SKM-1 treated with dmso at 0.1 percent for 144 hours (cell line): Measurements from ENCODE around the gene LDHAL6B.
A peak's percentile ranks its signal among the peaks of the same experiment; 100 is the strongest.
"Not testable (repeated sequence)": the region's sequence is repeated elsewhere in the genome, so short reads cannot be mapped to it uniquely, and the experiment has no call there.

Source experiments
- DNase-seq: peaks from one replicate; lab custom pipeline; 2025; ENCODE audit not compliant: unreplicated experiment; lab: John Stamatoyannopoulos, UW

Gene LDHAL6B

DNA sequence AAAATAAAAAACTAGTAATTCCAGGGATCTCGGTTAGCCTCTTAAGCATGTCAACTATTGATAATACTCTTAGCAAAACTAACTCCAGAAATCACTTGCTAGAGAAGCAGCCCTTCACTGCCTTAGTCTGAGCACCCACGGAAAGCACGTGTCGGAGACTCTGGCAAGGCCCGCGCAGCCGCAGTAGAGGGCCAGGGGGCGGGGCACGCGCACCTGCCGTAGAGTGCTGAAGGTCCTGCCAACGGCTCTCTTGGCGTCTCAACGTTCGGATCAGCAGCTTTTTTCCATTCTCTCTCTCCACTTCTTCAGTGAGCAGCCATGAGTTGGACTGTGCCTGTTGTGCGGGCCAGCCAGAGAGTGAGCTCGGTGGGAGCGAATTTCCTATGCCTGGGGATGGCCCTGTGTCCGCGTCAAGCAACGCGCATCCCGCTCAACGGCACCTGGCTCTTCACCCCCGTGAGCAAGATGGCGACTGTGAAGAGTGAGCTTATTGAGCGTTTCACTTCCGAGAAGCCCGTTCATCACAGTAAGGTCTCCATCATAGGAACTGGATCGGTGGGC, at the start of gene LDHAL6B:
TSS of gene LDHAL6B (plus strand) at position 221 of the 561 bp plus-strand sequence. CDS start at position 319, 98 bp downstream.
- no peak for DNase-seq

- DNase-seq, result no peak
Measured at GRCh38 chr15:59157396-59157795, 49.2 kb upstream of the LDHAL6B start.

DNA sequence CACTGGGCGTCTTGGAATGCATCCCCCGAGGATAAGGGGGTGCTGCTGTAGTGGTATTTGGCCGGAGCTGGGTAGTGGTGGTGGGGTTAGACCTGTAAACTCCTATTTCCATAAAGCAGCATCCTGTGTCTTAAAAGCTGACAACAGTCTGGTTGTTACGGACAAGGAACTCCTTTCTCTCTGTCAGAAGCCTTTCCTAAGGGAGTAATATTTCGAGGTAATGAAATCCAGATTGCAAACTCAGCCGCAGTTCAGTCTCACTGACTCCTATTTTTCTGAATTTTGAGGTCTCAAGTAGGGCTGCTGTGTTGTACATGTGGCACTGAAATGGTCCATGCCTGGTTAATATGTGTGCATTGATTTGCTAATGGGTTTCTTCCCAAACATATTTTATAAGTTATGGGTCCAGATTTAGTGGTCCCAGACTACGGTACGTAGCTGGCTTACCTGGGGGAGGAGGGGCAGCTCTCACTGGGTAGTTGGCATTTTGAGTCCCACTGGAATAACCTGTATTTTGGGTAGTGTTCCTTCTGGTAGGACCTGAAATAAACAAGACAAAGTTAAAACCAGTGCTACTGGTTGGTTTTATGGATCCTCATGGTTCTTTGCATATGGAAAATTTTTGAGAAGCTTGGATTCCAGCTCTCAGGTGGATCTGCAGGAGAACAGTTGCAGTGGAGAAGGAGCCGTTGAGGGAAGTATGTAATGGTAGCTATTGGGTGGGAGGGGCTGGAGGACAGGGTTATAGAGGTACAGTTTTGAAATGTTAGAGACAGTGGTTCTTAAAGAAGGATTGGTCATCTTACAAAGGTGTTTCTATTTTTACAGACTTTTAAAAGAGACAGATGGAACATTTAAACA, 48.6 kb upstream of the LDHAL6B start:
- no peak for DNase-seq

- DNase-seq, result peak; percentile 43
Measured at GRCh38 chr15:59158701-59159034, 48.0 kb upstream of the LDHAL6B start.

- DNase-seq, result peak; percentile 28
Measured at GRCh38 chr15:59159210-59159609, 47.4 kb upstream of the LDHAL6B start.

GRCh38 chr15:59160880-59161593, 45.6 kb upstream of the LDHAL6B start:
- peak; percentile 5 for DNase-seq

DNA sequence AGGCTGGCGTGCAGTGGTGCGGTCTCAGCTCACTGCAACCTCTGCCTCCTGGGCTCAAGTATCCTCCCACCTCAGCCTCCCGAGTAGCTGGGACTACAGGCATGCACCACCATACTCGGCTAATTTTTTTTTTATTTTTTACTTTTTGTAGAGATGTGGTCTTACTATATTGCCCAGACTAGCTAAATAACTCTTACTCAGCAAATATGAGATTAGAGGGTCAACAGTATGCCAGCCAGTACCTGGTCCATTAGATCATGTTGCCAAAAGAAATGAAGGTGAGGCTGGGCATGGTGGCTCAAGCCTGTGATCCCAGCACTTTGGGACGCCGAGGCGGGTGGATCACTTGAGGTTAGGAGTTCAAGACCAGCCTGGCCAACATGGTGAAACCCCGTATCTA, 44.6 kb upstream of the LDHAL6B start:
- DNase-seq, result not testable (repeated sequence)

- DNase-seq, result peak; percentile 22
Measured at GRCh38 chr15:59165726-59166125, 40.9 kb upstream of the LDHAL6B start.

- DNase-seq, result no peak
Measured at GRCh38 chr15:59166166-59166565, 40.5 kb upstream of the LDHAL6B start.

- no peak for DNase-seq
Measured at GRCh38 chr15:59166601-59167265, 39.9 kb upstream of the LDHAL6B start.

DNA sequence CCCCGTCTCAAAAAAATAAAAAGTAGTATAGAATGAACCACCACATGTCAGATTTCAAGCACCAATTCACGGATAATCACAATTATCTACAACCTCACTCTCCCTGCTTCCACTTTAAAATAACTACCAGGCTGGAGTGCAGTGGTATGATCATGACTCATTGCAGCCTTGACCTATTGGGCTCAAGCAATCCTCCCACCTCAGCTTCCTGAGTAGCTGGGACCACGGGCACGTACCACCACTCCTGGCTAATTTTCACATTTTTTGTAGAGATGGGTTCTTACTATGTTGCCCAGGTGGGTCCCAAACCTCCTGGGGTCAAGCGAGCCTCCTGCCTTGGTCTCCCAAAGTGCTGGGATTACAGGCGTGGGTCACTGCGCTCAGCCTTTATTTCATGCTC, 38.1 kb upstream of the LDHAL6B start:
- DNase-seq, result no peak

- DNase-seq, result no peak
Measured at GRCh38 chr15:59169251-59169708, 37.4 kb upstream of the LDHAL6B start.

DNA sequence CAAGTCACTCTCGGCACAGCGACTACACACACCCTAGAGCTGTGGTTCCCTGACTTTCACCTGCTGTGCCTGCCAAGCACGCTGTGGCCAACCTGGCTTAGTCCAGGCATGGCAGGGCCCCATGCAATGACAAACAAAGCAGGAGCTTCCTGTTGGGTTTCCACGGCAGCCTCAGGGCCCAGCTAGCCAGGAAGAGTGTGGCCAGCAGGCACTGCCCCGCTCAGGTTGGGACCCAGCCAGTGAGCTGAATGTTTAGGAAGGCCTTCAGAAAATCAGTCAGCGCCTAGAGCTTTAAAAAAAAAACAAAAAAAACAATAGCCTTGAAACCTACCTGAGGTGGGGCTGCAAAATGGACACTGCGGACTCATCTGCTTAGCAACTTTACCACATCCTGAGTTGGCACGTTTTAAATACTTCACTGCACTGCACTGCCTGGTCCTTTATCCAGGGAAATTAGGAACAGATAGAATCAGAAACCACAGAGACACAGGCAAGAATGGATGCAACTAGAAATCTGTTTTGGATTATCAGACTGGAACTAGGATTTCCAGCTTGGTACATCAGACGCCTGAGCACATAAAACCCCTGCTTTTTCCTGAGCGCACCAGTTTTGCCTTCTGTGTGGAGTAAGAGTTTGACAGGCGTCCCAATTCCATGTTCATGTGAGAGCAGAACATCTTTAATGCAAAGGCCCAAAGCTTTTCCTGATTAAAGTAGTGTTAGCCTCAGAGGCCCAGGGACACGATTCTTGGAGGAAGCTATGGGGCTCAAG, 36.2 kb upstream of the LDHAL6B start:
- DNase-seq, result no peak

GRCh38 chr15:59171067-59171397, 35.6 kb upstream of the LDHAL6B start:
- no peak for DNase-seq

GRCh38 chr15:59172289-59172901, 34.2 kb upstream of the LDHAL6B start:
- DNase-seq, result no peak

GRCh38 chr15:59173194-59173593, 33.4 kb upstream of the LDHAL6B start:
- no peak for DNase-seq

DNA sequence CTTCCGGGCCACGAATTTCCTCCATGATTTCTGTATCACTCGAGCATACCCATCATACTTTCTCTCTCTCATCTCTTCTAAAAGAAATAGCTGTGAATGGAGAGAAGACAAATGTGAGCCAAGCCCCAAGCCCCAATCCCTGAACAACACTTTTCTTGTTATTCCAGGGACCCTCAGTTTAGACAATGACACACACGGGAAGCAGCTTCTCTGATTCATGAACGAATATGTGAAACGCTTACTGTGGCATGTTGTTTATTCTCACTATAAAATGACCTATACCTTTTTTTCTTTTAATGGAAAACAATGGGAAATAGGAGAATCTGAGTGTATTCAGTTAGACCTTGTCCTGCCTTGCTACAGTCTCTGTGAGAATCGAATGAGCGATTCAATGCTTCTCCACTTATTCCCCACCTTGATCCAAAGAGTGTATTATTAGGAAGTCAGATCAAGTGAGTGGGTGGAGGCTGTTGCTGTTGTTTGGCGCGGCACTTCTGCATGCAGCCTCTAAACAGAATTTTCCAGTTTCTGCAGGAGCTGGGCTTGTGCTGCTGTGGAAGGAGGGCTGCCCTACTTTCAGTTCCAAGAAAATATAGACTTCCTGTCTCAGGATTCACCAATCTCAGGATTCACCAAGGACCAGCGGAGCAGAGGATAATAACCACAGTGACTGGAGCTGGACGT, 32.4 kb upstream of the LDHAL6B start:
- no peak for DNase-seq

DNA sequence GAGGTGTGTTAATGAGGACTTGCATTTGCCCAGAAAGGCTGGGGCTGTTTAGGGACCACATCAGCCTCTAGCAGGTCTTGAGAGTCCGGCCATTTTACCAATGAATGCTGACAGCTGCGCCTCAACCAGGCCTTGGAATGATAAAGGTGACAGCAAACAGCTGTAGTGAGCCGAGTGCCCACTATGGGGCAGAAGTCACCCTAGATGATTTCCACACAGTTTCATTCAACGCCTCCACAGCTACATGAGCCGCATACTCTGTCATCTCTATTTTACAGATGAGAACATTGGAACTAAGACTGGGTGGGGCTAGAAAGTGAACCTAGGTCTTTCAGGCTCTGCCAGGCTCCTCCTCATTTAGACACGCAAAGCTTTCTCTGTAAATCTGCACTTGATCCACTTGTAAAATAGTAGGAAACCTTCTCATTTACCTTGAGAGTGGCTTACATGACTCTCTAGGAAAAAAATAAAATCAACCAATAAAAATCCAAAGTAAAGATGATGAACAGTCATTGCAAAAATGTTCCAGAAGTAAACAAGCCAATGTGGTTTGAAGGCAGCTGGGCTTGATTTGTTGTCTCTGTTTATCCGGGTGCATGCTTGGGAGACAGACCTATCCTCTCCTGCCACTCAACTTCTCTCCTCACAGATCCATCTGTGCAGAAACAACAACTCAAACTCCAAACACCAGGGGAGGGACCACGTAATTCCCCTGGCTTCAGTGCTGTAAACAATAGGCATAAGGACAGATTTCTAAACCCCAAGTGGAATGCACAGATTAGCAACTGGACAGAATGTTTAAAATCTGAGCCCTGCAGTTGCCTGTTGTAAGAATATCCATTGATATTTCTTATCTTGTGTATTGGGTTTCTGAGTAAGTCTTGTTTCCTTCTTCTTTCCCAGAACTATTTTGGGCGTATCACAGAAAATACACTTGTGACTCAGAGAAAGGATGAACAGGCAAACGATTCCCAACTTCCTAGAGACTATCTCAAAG, 31.5 kb upstream of the LDHAL6B start:
- peak; percentile 11 for DNase-seq
